HEK293T (cell line): ENCODE results near the gene CFAP92.

Experiments
- ARNT ChIP-seq: fragments of 450-650 bp; IDR thresholded peaks from 2 replicates; pipeline ENCODE4 v1.6.1; 2017; ENCODE audit warnings: mild to moderate bottlenecking
- BHLHE40 ChIP-seq: fragments of 450-650 bp; IDR thresholded peaks from 2 replicates; pipeline ENCODE4 v1.6.1; 2016; ENCODE audit warnings: mild to moderate bottlenecking, moderate library complexity, borderline replicate concordance
- ELF4 ChIP-seq: fragments of 450-650 bp; IDR thresholded peaks from 2 replicates; pipeline ENCODE4 v1.6.1; 2017; ENCODE audit warnings: antibody characterized with exemption
- FOXK2 ChIP-seq: fragments of 450-650 bp; IDR thresholded peaks from 2 replicates; pipeline ENCODE4 v1.6.1; 2016; ENCODE audit warnings: mild to moderate bottlenecking
- FOXM1 ChIP-seq: fragments of 450-650 bp; IDR thresholded peaks from 2 replicates; pipeline ENCODE4 v1.6.1; 2017; ENCODE audit warnings: mild to moderate bottlenecking, borderline replicate concordance
- LEF1 ChIP-seq: fragments of 450-650 bp; IDR thresholded peaks from 2 replicates; pipeline ENCODE4 v1.6.1; 2017; ENCODE audit warnings: mild to moderate bottlenecking, borderline replicate concordance
- SP1 ChIP-seq: fragments of 450-650 bp; IDR thresholded peaks from 2 replicates; pipeline ENCODE4 v1.6.1; 2017
- SUZ12 ChIP-seq: fragments of 450-650 bp; IDR thresholded peaks from 2 replicates; pipeline ENCODE4 v1.6.1; 2016; ENCODE audit warnings: mild to moderate bottlenecking
- TARDBP ChIP-seq: fragments of 450-650 bp; IDR thresholded peaks from 2 replicates; pipeline ENCODE4 v1.6.1; 2016
- ZNF384 ChIP-seq: fragments of 450-650 bp; IDR thresholded peaks from 2 replicates; pipeline ENCODE4 v1.6.1; 2016
- TF ChIP-seq, protein P1 (sequence below): fragments of 450-650 bp; IDR thresholded peaks from 2 replicates; pipeline ENCODE4 v1.6.1; 2016

DNA sequence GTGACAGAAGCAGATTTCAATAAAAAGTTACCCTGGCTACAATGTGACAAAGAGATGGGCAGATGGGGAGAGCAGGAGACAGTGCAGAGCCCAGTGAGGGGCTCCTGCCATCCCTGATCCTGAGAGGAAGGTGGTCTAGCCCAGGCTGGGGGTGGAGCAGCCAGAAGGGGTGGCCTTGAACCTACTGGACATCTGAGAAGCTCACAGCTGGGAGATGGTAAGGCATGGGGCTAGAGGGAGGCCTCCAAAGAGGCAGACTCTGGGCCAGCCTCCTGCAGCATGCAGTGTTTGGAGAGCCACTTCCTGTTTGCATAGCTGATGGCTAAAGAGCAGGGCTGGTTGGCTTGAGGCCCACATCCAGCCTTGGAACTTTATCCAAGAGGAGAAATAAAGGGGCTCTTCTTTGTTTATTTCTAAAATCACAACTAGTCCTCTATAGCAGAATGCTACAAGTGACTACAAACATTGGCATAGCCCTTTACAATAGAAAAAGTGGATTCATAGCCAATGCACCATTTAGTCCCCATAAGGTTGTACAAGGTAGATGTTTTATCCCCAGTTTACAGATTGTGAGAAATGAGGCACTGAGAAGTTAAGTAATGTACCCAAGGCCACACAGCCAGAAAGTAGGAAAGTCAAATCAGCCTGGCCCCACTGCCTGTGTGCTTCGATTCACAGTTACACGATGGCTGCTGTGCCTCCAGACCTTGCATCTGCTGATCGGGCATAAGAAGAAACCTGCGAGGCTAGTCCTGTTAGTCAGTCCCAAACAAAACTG, 11.8 kb upstream of the CFAP92 start:
- TF ChIP-seq ZNF384 (no peak), TARDBP (no peak), ARNT (no peak), BHLHE40 (no peak), SUZ12 (no peak), SP1 (no peak), LEF1 (no peak), ELF4 (no peak), FOXM1 (no peak), FOXK2 (no peak)
- TF ChIP-seq, protein P1, sequence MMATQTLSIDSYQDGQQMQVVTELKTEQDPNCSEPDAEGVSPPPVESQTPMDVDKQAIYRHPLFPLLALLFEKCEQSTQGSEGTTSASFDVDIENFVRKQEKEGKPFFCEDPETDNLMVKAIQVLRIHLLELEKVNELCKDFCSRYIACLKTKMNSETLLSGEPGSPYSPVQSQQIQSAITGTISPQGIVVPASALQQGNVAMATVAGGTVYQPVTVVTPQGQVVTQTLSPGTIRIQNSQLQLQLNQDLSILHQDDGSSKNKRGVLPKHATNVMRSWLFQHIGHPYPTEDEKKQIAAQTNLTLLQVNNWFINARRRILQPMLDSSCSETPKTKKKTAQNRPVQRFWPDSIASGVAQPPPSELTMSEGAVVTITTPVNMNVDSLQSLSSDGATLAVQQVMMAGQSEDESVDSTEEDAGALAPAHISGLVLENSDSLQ = no peak
